GM18870 (cell line): ENCODE results near the gene DOCK9.

ENCODE experiments used
- ATAC-seq: cut with Tn5 transposase; IDR thresholded peaks from one replicate; pipeline ENCODE4 v1.9.1; 2021; ENCODE audit warnings: moderate library complexity; ENCODE audit not compliant: unreplicated experiment

The DOCK9 gene

GRCh38 chr13:98976338-98976737, 1.5 kb downstream of the DOCK9 start:
- ATAC-seq, result no peak

DNA sequence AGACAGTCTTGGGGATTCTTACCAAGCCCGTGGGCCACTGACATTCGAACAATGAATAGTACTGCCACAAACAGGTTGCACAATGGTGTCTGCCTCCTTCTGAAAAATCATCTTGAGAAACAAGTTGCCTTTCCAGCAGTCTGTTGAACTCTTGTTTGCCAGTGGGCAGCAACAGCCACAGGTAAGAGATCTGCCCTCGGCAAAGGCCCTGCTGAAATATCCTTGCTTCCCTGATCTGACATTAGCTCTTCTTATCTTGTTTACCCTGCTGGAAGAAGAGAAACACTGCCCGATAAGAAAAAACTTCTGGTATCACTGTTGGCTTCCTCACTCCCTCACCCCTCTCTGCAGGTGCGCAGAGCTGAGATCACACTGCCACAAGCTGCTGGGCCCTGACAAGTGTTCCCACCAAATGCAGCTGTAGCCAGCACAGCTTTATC, 2.0 kb downstream of the DOCK9 start:
- no peak for ATAC-seq

DNA sequence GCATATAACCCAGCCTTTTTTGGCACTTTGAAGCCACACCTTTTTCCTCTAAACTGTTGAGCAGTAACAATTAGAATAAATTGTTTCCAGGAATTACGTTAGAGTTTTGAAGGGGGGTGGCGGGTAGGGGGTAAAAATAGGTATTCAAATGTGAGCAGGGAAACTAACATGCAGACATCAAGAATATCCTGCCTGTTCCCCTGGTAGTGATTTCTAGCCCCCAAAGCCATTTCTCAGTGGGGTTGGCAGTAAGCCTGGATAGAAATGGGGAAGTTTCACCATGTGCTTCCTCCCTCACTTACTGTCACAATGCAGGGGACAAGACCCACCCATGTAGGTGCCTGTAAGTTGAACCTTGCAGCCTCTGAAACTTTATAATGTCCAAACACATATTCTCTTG, 3.8 kb downstream of the DOCK9 start:
- ATAC-seq, result no peak

DNA sequence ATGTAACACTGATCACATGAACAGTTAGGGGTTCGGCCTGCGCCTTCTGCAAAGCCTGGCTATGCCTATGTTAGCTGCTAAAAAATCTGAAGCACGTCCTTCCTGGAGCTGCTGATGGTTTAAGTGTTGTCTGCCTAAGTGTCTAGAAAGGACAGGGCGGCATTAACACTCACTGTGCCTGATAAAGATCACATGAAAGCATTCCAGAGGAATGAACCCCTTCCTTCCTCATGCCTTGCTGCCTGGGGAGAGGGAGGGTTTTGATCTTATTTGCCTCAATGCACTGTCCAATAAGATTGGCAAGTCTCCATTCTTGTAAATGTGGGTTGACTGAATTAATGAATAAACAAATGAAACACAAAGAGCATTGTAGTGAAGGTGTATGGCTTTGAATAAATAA, 5.2 kb downstream of the DOCK9 start:
- ATAC-seq, result no peak

GRCh38 chr13:98972059-98972458, 5.8 kb downstream of the DOCK9 start:
- no peak for ATAC-seq

DNA sequence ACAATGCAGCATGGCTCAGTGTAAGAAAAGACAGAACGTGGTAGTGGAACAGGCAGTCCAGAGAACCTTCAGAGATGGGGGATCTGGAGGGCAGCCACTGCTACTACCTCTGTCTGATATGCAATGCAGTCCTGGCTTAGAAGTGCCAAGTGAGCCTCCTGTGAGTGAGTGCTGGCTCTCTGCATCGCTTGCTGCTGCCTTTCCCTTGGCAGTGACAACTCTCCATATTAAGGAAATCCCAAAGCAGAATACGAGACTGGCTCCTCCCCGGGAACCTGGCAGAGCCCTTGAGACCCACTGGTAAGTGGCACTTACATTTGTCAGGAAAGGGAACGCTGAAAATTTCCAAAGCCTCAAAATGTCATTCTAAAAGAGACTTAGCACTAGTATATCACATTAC, 7.5 kb downstream of the DOCK9 start:
- no peak for ATAC-seq

DNA sequence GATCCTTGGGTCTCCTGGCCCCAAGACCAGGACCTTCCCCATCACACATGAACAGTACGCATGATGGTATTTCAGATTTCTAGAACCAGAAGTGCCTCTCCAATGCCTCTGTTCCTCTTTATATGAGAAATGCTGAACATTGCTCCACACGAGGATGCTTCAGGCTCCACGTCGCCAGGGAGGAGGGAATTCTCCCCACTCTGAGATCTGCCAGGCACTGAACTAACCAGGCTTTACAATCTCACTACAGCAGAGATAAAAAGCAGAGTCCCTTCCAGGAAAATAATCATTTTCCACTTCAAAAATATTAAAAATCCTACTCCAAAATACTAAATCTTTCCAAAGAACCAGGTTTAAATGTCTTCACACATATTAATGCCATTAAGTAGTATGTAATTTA, 10.4 kb downstream of the DOCK9 start:
- ATAC-seq, result no peak

DNA sequence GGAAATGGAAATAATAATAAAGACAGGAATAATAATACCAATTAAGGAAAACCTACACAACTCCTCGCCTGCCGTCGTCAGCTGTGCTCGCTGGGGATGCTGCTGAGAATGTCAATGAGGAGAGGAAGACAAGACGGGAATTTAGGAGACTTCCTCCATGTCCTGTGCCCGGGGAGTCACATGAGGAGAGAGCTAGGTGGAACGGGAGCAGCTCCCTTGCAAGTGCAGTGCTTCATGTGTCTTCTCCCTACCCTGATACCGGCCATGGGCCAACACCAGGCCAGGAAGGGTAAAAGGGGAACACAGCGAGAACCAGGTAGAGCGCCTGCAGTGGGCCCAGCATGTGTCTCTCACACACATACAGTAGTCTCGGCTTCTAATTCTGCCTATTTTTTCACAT, 11.8 kb downstream of the DOCK9 start:
- no peak for ATAC-seq

- ATAC-seq, result no peak
Measured at GRCh38 chr13:98965325-98965724, 12.5 kb downstream of the DOCK9 start.

GRCh38 chr13:98963917-98964316, 13.9 kb downstream of the DOCK9 start:
- no peak for ATAC-seq

DNA sequence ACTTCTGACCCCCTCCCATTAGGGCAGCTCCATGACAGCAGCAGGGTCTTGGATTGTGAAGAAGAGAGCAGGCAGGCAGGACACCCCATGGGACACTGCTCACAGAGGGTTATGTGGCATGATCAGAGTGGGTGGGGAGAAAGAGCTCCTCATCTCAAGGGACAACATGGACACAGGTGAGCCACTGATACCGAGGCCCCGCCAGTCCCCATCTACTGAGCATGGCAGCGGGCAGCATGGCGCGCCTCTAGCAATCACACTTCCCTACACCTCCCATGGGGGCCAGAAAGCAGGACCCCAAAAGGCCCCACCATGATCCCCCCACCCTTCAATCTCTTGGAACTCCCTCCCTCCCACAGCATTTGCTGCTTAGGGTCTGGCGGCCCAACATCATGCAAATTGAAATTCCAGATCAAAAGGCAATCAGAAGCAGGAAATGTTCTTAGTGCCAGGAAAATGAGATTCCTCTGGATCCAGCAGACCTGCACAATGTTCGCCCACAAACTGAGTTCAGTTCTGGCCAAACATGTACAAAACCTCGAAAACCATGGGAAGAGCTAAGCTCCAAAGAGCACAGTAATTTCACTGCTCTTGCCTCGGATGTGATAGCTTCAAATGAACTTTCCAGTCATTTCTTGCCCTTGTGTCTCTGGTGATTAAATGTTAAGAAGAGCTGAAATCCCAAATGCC, 14.8 kb downstream of the DOCK9 start:
- ATAC-seq, result no peak

DNA sequence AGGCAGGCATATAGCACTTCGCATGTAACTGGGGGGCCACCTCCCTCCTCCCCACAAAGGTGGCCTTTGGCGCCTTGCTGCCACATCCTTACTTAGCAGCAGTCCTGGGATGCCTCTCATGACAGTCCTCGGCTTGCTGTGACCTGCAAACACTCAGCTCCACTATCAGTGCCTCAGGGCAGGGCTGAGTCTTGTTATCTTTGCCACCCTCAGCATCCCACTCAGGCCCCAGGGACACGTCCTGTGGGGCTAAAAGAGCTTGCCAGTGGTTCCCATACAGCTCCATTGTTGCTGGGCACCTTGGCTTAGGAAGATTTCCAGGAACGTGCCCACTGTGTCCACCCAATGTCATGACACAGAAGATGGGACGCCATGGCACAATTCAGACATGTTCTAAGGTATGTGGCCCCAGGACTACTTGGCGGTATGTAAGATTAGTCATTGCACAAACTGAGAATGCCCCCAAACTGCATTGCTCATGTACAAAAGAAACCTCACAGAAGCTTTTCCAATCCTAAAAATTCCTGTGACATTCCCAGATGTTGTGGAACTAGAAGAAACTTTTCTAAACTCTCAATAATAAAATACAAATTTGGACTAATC, 16.3 kb downstream of the DOCK9 start:
- no peak for ATAC-seq

GRCh38 chr13:98960606-98961502, 17.0 kb downstream of the DOCK9 start:
- no peak for ATAC-seq

- ATAC-seq, result no peak
Measured at GRCh38 chr13:98959786-98960605, 17.9 kb downstream of the DOCK9 start.

GRCh38 chr13:98959291-98959690, 18.6 kb downstream of the DOCK9 start:
- ATAC-seq, result no peak

- no peak for ATAC-seq
Measured at GRCh38 chr13:98958443-98958794, 19.4 kb downstream of the DOCK9 start.

- ATAC-seq, result no peak
Measured at GRCh38 chr13:98957731-98958442, 20.0 kb downstream of the DOCK9 start.

- no peak for ATAC-seq
Measured at GRCh38 chr13:98955336-98955735, 22.5 kb downstream of the DOCK9 start.

- ATAC-seq, result no peak
Measured at GRCh38 chr13:98954313-98954712, 23.6 kb downstream of the DOCK9 start.

DNA sequence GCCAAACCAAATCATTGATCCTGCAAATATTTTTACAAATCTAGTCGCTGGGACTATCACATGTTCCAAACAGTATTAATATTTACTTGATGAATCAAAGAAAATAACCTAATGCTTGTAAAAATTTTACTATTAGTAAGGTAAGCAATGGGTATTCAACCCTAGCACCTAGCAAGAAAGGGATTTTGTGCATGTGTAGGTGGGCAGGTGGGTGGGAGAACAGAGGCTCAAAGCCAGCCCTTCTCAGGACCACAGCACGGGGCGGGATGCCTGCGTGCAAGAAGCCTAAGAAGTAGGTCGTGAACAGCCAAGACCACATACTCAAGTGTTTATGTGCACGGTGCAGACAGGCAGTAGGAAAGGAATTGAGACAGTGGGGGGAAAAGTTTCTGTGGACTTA, 26.6 kb downstream of the DOCK9 start:
- ATAC-seq, result no peak
